GM18520 (cell line): ENCODE results near the gene PBX2.
"Not testable (repeated sequence)": the region's sequence is repeated elsewhere in the genome, so short reads cannot be mapped to it uniquely, and the experiment has no call there.

Experiments
- ATAC-seq: cut with Tn5 transposase; IDR thresholded peaks from one replicate; pipeline ENCODE4 v1.9.1; 2021; ENCODE audit not compliant: unreplicated experiment

The PBX2 gene

DNA sequence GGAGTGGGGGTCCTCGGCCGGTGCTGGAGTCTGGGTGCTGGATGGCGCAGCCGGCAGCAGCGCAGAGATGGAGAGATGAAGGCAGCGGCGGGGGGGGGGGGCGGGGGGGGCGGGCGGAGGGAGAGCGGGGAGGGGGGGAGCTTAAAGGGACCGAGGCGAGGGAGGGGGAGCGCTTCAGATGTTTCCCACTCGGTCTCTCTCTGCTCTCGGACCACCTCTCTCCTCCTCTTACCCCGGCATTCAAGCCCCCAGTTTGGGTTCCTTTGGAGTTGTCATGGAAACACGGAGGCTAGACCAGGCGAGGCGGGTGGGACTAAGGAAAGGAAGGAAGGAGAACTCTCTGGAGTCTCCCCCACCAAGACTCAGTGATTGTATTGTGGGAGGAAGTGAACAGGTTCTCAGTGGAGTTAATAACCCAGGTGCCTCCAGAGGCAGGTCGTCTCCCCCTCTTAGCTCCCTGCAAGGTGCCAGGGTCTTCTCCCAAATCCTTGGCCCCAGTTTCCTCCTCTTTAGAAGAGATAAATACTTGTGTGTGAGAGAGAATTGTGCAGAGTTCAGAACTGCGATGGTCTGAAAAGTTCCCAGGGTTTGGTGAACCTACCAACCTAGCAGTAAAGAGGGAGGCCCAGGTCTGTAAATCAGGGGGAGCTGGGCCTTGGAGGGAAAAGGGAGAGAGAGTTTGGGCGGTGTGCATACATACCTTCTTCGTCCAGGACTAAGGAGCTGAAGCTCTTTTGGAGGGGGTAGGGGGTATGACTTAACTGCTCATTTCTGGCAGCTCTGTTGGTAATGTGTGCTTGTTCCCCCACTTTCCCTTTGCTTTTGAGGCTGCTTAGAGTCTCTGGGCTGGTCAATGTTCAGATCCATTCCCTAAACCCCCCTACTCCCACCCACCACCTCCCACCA is 37.9 kb downstream of the PBX2 start, which contains the start of gene PRRT1:
TSS of gene PRRT1 (minus strand) at position 77 of the 906 bp plus-strand sequence. CDS start 112 bp downstream, outside the sequence.
- no peak for ATAC-seq

DNA sequence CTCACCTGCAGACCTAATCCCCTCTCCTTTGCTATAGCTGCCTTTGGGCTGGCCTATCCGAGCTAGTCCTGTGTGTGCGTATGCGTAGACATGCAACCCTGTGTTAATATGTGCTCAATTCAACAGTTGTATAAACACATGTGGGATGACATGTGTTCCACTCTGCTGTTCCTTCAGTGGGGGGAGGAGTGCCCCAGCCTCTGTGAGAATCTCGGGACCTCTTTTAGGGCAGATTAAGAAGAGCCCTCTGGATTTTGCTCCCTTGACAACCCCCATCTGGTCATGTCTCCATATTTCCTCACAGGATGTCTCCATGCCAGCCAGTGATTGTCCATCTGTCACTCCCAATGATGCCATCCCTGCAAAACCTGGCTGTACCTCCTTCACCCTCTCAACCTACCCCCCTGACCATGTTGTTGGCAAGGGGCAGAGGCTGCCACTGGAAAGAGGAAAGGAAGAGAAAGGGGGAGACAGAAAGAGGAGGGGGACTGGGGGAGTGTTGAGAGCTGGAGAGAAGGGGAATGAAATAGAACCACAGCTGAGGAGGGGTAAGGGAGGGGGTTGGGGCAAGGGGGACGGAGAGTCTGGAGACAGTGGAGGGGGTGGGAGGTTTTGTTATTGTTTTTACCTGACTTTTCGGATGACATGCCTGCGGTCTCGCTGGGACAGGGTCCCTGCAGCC is 38.7 kb downstream of the PBX2 start:
- no peak for ATAC-seq

DNA sequence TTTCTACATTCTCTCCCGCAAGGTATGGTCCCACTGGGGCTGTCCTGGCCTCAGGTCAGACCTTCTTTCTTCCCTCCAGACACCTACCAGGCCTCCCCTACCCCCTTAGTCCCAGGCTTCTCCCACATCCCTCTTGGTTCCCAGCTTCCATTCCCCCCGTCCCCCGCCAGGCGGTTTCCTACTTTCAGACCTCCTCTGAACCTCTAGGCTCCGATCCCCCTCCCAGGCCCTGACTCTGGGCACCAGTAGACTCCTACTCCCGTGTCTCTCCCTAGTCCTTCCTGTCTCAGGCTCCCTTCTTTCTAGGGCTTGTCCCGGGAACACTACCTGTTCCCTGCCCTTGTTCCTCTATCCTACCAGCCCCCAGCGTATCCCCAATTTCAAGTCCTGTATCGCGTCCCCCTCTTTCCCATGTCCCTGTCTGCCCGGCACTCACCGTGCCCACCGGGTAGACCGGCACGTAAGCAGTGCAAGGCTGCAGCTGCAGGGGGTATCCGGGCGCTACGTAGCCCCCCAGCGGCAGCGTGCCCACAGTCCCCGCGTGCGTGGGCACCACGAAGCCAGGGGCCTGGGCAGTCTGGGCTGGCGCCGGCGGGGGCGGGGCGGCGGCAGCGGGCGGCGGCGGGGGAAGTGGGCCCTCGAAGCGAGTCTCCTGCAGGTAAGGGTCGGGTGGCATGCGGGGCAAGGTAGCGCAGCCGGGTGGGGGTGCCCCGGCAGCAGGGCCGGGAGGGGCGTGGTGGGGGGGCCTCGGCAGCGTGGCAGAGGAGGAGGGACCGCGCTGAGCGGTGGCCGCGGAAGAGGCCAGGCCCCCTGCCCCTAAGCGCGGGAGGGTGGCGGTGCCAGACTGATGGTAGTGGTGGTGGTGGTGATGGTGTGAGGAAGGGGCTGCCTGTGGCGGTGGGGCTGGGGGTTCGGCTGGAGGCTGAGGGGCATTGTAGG is 39.8 kb downstream of the PBX2 start:
- no peak for ATAC-seq

DNA sequence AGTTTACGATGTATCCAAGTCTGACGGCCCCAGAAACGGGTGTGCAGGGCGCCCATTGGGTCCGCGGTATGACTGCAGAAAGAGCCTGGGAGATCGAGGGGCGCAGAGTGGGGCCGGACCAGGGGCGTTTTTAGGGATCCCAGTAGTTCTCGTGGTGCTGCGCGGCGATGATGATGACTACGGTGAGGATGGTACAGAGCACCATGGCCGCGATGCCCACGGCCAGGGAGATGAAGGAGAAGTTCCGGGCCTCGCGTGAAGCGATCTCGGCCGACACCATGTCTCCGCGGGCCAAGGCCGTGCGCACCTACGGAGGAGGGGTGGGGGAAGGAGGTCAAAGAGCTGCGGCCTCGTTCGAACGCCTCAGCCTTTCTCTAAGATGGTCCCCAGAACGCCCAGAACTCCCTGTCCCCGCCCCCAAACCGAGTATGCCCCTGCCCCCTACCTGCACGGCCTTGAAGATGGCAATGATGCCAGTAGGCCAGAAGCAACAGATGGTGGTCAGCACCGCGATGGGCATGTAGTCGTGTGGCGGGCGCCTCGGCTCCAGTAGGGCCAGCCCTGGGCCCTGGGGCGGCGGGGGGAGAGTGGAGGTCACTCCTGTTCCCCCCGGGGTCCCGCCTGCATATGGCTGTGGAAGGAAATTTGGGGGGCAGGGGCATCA is 40.8 kb downstream of the PBX2 start:
- ATAC-seq: no peak

DNA sequence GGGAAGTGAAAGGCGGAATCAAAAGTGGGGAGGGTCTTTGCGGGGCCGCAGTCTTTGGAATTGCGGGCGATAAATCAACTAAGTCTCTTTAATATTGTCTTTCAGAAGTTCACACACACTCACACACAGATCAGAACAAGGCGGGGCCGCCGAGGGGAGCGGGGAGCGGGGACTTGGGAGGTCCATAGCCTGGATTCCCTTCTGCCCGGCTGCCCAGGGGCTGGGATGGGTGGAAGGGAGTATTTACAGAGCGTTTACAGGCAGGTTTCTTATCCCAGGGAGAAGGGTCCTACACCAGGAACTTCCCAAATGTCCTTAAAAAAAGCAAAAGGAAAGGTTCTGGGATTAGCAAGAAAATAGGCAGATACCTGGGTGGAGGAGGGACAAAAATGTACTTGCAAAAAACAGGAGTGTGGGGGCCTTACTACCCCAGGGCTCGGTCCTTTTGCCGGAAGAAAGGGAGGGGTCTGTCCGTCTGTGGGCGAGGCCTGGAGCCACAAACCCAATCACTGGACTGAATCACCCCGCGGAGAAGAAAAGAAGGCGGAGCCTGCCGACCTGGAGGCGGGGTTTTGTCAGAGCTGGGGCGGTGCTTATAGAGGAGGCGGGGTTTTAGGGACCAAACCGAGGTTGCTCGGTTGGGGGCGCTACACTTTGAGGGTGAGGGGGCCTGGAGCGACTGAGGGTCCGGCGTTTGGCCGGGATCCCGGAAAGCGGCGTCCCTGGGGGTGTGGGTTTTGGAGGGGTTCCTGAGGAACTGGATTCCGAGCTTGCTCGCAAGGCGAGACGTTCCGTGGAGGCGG is 41.5 kb downstream of the PBX2 start:
- no peak for ATAC-seq

DNA sequence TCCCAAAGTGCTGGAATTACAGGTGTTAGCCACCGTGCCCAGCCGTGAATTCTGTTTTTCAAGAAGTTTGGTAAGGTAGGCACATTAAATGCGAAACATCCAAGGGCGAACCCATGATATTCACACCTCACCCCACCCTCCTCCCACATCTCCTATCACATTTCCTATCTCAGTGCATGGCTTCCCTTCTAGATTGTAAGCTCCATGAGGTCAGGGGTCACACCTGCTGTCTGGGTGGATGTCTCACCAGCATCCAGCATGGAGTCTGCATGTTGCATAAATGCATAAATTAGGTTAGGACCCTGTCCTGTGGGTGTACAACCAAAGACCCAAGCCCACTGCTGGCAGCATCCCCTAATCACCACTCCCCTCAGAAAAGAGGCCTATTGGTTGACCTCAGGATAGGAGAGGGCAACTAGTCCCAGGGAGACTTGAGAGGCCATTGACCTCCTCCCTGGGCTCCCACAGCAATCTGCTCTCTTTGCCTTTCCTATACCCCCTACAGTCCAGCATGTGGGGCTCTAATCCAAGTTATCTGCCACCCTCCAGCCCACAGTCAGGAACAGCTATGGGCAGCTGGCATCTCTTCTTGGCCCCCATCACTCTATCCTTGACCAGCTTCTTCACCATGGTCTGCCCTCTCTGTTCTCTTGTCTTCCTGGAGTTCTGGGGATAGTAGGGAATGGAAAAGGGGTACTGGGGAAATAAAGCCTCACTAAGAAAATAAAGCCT is 42.4 kb downstream of the PBX2 start:
- no peak for ATAC-seq

DNA sequence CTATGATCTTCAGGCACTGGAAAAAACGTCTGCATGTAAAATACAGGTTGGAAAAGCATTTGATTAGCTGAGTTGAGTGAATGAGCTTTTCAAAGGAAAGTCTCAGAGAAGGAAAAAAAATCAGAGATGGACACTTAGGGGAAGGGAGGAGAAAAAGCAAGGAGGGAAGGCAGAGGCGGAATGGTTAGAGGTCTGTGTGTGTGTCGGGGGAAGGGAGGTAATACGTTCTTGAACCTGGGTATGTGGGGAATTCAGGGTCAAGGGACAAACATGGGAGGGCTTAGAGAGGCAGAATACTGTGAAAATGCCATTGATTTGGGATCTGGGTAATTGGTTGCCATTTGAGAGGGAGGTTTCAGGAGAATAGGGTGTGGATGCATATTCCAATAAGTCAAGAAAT is 43.3 kb downstream of the PBX2 start:
- ATAC-seq: no peak

DNA sequence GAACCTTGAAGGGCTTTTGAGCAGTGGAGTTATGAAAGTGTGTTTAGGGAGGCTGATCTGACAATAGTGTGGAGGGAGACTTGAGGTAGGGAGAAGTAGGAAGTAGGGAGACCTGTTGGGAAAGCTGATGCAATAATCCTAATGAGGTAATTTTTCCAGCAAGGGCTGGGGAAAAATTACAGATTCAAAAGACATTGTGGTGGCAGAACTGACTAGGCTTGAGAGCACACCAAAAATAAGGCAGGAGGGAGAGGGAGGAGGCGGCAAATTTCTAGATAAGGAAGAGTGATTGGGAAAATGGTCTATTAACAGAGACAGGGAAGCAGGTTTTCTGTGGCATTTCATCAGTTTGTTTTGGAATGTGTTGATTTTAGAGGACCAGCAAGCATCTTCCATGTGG is 43.7 kb downstream of the PBX2 start:
- ATAC-seq: no peak

DNA sequence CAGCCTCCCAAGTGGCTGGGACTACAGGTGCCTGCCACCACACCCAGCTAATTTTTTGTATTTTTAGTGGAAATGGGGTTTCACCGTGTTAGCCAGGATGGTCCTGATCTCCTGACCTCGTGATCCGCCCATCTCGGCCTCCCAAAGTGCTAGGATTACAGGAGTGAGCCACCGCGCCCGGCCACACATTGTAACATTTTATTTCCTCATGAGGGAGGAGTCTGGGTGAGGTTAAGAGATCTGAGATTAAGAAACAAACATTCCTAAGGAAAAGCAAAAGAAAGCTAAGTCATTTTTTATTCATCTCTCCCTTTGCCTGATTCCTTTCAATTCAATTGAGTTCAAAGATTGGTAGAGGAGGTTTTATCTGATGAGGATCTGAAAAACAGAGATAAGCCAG is 45.8 kb downstream of the PBX2 start:
- not testable (repeated sequence) for ATAC-seq

DNA sequence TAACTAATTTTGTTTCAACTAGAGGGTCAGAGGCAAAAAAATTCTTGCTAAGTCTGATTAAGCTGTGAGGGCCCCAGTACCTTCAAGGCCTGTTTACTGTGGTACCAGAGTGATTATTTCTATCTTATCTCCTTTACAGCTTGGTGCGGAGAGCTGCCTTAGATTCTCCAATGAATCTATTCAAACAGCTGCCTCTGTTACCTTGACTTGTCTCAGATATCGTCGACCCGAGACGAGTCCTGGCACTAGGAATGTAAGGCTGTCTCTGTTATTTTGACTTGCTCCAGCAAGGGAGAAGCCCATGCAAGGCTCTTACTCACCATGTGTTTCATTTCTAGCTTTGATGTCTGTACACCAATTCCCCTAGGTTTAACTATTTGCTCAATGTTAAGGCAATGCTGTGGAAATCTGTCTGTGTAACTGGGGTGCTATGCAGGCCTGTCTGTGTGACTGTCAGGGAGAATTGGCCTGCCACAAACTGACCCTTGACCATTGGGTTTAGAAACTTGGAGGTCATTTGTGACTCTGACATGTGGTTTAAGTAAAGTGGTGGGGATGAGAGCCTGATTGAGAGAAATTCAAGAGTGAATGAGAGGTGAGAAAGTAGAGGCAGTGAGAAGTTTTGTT is 49.5 kb downstream of the PBX2 start:
- ATAC-seq: no peak

DNA sequence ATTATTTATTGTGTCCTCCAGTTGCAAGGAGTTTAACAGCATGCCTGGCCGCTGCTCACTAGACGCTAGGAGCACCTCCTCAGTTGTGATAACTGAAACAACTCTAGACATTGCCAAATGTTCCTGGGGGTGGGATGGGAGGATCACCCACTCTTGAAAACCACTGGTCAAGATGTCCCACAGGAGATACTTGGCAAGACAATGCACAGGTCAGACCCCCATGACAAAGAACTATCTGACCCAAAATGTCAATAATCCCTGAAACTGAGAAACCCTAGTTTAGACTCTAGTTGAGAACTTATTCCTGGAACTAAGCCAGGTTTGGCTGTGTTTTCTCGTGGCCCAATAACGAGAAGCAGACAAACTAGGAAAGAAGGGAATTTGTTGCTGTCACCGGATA is 50.4 kb downstream of the PBX2 start:
- ATAC-seq: no peak

DNA sequence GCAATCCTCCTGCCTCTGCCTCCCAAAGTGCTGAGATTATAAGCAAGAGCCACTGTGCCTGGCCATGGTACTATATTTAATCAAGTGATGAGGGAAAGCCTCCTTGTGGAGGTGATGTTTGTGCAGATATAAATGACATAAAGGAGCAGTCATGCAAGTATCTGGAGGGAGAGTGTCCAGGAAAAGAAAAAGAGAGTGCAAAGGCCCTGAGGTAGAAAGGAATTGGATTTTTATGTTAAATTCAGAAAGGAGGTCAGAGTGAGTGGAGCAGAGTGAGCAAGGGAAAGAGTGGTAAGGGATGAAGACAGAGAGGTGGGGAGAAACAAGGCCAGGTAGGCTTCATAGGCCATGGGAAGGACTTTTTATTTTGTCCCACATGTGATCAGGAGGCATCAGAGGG is 52.5 kb downstream of the PBX2 start:
- ATAC-seq: no peak
